Loucy (cell line): ENCODE results near the gene TBC1D30.
A peak's percentile ranks its signal among the peaks of the same experiment; 100 is the strongest.

Experiments
- H2AFZ ChIP-seq: fragments of 200-600 bp; sonication (generic); 2 replicates; pipeline ENCODE4 v1.6.0; 2016; ENCODE audit warnings: antibody characterized with exemption, mild to moderate bottlenecking, low read length, moderate library complexity
- H3F3A ChIP-seq: fragments of 200-600 bp; 2 replicates; pipeline ENCODE4 v1.6.0; 2016; ENCODE audit warnings: antibody characterized with exemption, low read depth, mild to moderate bottlenecking
- H3K27me3 ChIP-seq: fragments of 200-600 bp; sonication (generic); 2 replicates; pipeline ENCODE4 v1.6.1; 2014; ENCODE audit warnings: low read length, mild to moderate bottlenecking; ENCODE audit not compliant: insufficient read depth, poor library complexity, severe bottlenecking
- H3K36me3 ChIP-seq: fragments of 200-600 bp; sonication (generic); 2 replicates; pipeline ENCODE4 v1.6.1; 2016; ENCODE audit warnings: low read length; ENCODE audit not compliant: insufficient read depth
- H3K4me1 ChIP-seq: fragments of 200-600 bp; sonication (generic); 2 replicates; pipeline ENCODE4 v1.5.1; 2014; ENCODE audit warnings: low read length, mild to moderate bottlenecking; ENCODE audit not compliant: insufficient read depth, poor library complexity, severe bottlenecking
- H3K4me2 ChIP-seq: fragments of 200-600 bp; sonication (generic); 2 replicates; pipeline ENCODE4 v1.6.0; 2014; ENCODE audit warnings: antibody characterized with exemption, low read length, low read depth, mild to moderate bottlenecking; ENCODE audit not compliant: poor library complexity, severe bottlenecking
- H3K4me3 ChIP-seq: fragments of 200-600 bp; sonication (generic); 2 replicates; pipeline ENCODE4 v1.5.1; 2014; ENCODE audit warnings: low read length, mild to moderate bottlenecking, mixed read lengths; ENCODE audit not compliant: poor library complexity, severe bottlenecking
- H3K79me2 ChIP-seq: fragments of 200-600 bp; sonication (generic); 2 replicates; pipeline ENCODE4 v1.6.1; 2014; ENCODE audit warnings: low read length; ENCODE audit not compliant: insufficient read depth
- H3K9ac ChIP-seq: fragments of 200-600 bp; sonication (generic); 2 replicates; pipeline ENCODE4 v1.6.0; 2014; ENCODE audit warnings: mild to moderate bottlenecking, low read depth, low read length, moderate library complexity; ENCODE audit not compliant: poor library complexity, severe bottlenecking
- H3K9me2 ChIP-seq: fragments of 200-600 bp; sonication (generic); replicated peaks from 2 replicates; pipeline ENCODE4 v1.6.1; 2016; ENCODE audit warnings: low read depth, low read length, mixed read lengths
- H3K9me3 ChIP-seq: fragments of 200-600 bp; sonication (generic); 2 replicates; pipeline ENCODE4 v1.6.1; 2014; ENCODE audit warnings: mild to moderate bottlenecking, antibody characterized with exemption, low read length, low read depth; ENCODE audit not compliant: insufficient read depth
- H4K20me1 ChIP-seq: fragments of 200-600 bp; sonication (generic); 2 replicates; pipeline ENCODE4 v1.6.0; 2014; ENCODE audit warnings: antibody characterized with exemption, low read length, mild to moderate bottlenecking; ENCODE audit not compliant: insufficient read depth, poor library complexity, severe bottlenecking
- EZH2phosphoT487 ChIP-seq: fragments of 200-600 bp; IDR thresholded peaks from 2 replicates; pipeline ENCODE4 v1.6.1; 2018; ENCODE audit warnings: antibody characterized with exemption, mild to moderate bottlenecking, moderate library complexity, borderline replicate concordance
- TF ChIP-seq, protein P1 (sequence below): fragments of 200-600 bp; sonication (generic); conservative IDR thresholded peaks from 2 replicates; pipeline ENCODE4 v1.5.1; 2014; ENCODE audit warnings: mild to moderate bottlenecking, antibody characterized with exemption, low read length

The TBC1D30 gene

GRCh38 chr12:64798165-64798564 is 26.3 kb upstream of the TBC1D30 start:
- Histone ChIP-seq H3K4me1 (no peaks in the 10 kb centered on the region), H3K36me3 (no peaks in the 10 kb centered on the region), H3K4me2 (no peak overlapping the region), H3K9me3 (no peaks in the 10 kb centered on the region), H3F3A (no peaks in the 10 kb centered on the region), H3K4me3 (no peak overlapping the region), H3K9ac (no peak overlapping the region), H3K27me3 (no peaks in the 10 kb centered on the region), H4K20me1 (no peaks in the 10 kb centered on the region), H3K9me2 (no peaks in the 10 kb centered on the region), H2AFZ (no peak overlapping the region), H3K79me2 (no peaks in the 10 kb centered on the region)
- no peak for TF ChIP-seq EZH2phosphoT487
- TF ChIP-seq, protein P1, sequence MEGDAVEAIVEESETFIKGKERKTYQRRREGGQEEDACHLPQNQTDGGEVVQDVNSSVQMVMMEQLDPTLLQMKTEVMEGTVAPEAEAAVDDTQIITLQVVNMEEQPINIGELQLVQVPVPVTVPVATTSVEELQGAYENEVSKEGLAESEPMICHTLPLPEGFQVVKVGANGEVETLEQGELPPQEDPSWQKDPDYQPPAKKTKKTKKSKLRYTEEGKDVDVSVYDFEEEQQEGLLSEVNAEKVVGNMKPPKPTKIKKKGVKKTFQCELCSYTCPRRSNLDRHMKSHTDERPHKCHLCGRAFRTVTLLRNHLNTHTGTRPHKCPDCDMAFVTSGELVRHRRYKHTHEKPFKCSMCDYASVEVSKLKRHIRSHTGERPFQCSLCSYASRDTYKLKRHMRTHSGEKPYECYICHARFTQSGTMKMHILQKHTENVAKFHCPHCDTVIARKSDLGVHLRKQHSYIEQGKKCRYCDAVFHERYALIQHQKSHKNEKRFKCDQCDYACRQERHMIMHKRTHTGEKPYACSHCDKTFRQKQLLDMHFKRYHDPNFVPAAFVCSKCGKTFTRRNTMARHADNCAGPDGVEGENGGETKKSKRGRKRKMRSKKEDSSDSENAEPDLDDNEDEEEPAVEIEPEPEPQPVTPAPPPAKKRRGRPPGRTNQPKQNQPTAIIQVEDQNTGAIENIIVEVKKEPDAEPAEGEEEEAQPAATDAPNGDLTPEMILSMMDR, result no peak

DNA sequence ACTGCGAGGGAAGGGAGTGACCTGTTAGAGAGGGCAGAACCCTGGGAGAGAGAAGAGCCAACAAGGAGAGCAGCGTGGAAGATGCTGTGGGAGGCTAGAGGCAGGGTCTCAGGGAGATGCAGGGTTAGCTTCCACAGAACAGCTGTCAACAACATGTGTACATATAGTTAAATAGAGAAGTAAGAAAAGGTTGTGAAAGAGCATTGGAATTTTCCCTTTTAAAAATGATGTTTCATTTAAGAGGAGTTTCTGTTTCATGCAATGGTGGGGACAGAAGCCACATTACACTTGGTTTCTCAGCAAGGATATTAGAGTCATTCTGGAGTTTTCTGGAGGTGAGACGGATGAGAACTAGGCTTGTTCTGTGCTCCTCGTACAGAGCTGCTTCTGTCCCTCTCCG is 23.8 kb upstream of the TBC1D30 start:
- no peaks in the 10 kb centered on the region for H3F3A ChIP-seq
- no peaks in the 10 kb centered on the region for H3K9me3 ChIP-seq
- H3K4me1 ChIP-seq, result no peaks in the 10 kb centered on the region
- no peaks in the 10 kb centered on the region for H4K20me1 ChIP-seq
- no peak overlapping the region for H3K9ac ChIP-seq
- no peak overlapping the region for H3K4me3 ChIP-seq
- H3K79me2 ChIP-seq, result no peaks in the 10 kb centered on the region
- TF ChIP-seq EZH2phosphoT487, result no peak
- TF ChIP-seq, protein P1, result no peak
- H3K4me2 ChIP-seq, result no peak overlapping the region
- H3K9me2 ChIP-seq, result no peaks in the 10 kb centered on the region
- H3K36me3 ChIP-seq, result no peaks in the 10 kb centered on the region
- no peak overlapping the region for H2AFZ ChIP-seq
- H3K27me3 ChIP-seq, result no peaks in the 10 kb centered on the region

DNA sequence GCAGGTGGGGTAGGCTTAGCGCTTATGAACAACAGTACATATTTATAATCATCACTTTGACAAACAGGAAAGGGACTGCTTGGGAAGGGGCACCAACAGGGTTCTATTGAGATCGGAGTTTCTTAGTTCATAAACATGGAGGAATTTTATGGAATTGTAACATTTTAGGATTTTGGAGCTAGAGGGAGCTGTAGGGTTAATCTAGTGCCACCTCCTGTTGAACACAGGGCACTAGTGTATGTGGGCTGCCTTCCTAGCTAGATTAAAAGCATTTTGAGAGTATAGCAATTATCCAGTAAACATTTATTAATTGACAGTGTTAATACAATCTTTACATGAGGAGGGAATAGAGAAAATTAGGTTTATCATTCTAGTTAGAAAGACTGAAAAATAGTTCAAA is 23.1 kb upstream of the TBC1D30 start:
- H3K79me2 ChIP-seq, result no peaks in the 10 kb centered on the region
- no peak overlapping the region for H3K4me2 ChIP-seq
- TF ChIP-seq EZH2phosphoT487, result no peak
- TF ChIP-seq, protein P1, result peak; percentile 51
- no peak overlapping the region for H3K9ac ChIP-seq
- H3K9me3 ChIP-seq, result no peaks in the 10 kb centered on the region
- H3F3A ChIP-seq, result no peaks in the 10 kb centered on the region
- no peaks in the 10 kb centered on the region for H3K4me1 ChIP-seq
- no peaks in the 10 kb centered on the region for H3K36me3 ChIP-seq
- H3K9me2 ChIP-seq, result no peaks in the 10 kb centered on the region
- no peak overlapping the region for H3K4me3 ChIP-seq
- H4K20me1 ChIP-seq, result no peaks in the 10 kb centered on the region
- H3K27me3 ChIP-seq, result no peaks in the 10 kb centered on the region
- no peak overlapping the region for H2AFZ ChIP-seq
